Testis (tissue), 2 donors: ENCODE results near the gene RCHY1.
"Not testable (repeated sequence)": the region's sequence is repeated elsewhere in the genome, so short reads cannot be mapped to it uniquely, and the experiment has no call there.

Experiments
- POLR2A ChIP-seq: fragments of 450-650 bp; IDR thresholded peaks from one replicate; pipeline ENCODE4 v1.6.1; 2017; ENCODE audit warnings: antibody characterized with exemption, mild to moderate bottlenecking, moderate library complexity
- TF ChIP-seq, protein P1 (sequence below), 3 experiments: fragments of 450-650 bp in 2 of 3; fragments of 200-600 bp in 1 of 3; sonication (generic) in 1 of 3; IDR thresholded peaks; one replicate each; pipeline ENCODE4 v1.5.1; 2016 to 2019; ENCODE audit warnings: antibody characterized with exemption in 3 of 3, mild to moderate bottlenecking in 2 of 3, moderate library complexity in 1 of 3

DNA sequence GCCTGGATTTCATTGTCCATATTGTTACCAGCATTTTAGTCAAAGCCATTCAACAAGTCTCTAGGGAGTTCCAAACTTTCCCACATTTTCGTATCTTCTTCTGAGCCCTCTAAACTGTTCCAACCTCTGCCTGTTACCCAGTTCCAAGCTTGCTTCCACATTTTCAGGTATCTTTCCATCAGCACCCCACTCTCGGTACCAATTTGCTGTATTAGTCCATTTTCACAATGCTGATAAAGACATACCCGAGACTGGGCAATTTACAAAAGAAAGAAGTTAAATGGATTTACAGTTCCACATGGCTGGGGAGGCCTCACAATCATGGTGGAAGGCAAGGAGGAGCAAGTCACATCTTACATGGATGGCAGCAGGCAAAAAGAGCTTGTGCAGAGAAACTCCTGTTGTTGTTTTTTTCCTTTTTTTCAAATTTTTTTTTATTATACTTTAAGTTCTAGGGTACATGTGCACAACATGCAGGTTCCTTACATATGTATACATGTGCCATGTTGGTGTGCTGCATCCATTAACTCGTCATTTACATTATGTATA, 19.2 kb upstream of the RCHY1 start:
- TF ChIP-seq POLR2A: not testable (repeated sequence)
- TF ChIP-seq, protein P1, sequence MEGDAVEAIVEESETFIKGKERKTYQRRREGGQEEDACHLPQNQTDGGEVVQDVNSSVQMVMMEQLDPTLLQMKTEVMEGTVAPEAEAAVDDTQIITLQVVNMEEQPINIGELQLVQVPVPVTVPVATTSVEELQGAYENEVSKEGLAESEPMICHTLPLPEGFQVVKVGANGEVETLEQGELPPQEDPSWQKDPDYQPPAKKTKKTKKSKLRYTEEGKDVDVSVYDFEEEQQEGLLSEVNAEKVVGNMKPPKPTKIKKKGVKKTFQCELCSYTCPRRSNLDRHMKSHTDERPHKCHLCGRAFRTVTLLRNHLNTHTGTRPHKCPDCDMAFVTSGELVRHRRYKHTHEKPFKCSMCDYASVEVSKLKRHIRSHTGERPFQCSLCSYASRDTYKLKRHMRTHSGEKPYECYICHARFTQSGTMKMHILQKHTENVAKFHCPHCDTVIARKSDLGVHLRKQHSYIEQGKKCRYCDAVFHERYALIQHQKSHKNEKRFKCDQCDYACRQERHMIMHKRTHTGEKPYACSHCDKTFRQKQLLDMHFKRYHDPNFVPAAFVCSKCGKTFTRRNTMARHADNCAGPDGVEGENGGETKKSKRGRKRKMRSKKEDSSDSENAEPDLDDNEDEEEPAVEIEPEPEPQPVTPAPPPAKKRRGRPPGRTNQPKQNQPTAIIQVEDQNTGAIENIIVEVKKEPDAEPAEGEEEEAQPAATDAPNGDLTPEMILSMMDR (IDR thresholded peaks at IDR 0.05): not testable (repeated sequence)
